Esophagus squamous epithelium (tissue), 4 donors: ENCODE measurements around the gene CD99.

Experiments
- POLR2A ChIP-seq, 4 donors: fragments of 450-650 bp; IDR thresholded peaks; one replicate each; pipeline ENCODE4 v1.6.1; 2017; ENCODE audit warnings: antibody characterized with exemption in 4 of 4, mild to moderate bottlenecking in 4 of 4, moderate library complexity in 3 of 4
- TF ChIP-seq, protein P1 (sequence below), 6 experiments: fragments of 450-650 bp in 4 of 6; fragments of 200-600 bp in 2 of 6; sonication (generic) in 2 of 6; IDR thresholded peaks; one replicate each; pipeline ENCODE4 v1.5.1; 2016 to 2019; ENCODE audit warnings: antibody characterized with exemption in 6 of 6, mild to moderate bottlenecking in 4 of 6, moderate library complexity in 4 of 6

DNA sequence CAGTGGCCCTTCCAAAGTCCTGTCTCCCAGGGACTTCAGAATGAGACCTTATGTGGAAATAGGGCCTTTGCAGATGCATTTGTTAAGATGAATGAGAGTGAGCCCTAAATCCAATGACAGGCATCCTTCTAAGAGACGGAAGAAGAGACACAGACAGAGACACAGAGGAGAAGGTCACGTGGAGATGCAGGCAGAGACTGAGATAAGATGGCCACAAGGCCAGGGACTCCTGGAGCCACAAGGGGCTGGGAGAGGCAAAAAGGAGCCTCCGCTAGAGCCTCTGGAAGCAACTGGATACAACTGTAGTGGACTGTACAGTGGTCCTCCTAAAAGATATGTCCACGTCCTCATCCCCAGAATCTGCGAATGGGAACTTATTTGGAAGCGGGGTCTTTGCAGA, 19.0 kb upstream of the CD99 start:
- TF ChIP-seq, protein P1, sequence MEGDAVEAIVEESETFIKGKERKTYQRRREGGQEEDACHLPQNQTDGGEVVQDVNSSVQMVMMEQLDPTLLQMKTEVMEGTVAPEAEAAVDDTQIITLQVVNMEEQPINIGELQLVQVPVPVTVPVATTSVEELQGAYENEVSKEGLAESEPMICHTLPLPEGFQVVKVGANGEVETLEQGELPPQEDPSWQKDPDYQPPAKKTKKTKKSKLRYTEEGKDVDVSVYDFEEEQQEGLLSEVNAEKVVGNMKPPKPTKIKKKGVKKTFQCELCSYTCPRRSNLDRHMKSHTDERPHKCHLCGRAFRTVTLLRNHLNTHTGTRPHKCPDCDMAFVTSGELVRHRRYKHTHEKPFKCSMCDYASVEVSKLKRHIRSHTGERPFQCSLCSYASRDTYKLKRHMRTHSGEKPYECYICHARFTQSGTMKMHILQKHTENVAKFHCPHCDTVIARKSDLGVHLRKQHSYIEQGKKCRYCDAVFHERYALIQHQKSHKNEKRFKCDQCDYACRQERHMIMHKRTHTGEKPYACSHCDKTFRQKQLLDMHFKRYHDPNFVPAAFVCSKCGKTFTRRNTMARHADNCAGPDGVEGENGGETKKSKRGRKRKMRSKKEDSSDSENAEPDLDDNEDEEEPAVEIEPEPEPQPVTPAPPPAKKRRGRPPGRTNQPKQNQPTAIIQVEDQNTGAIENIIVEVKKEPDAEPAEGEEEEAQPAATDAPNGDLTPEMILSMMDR (IDR thresholded peaks at IDR 0.05): no peak
- TF ChIP-seq POLR2A (IDR thresholded peaks at IDR 0.05): no peak
